Right lobe of liver (tissue), 4 donors: ENCODE results near the gene FAM110C.

Experiments used
- CTCF ChIP-seq, 4 donors: fragments of 200-600 bp in 3 of 4; fragments of 450-650 bp in 1 of 4; IDR thresholded peaks; one replicate each; pipeline versions ENCODE4 v1.5.1 to v1.8.0; 2016 to 2022; ENCODE audit warnings: antibody characterized with exemption in 4 of 4, mild to moderate bottlenecking in 2 of 4
- POLR2A ChIP-seq: fragments of 450-650 bp; IDR thresholded peaks from one replicate; pipeline ENCODE4 v1.6.1; 2017; ENCODE audit warnings: antibody characterized with exemption, mild to moderate bottlenecking
- donor health status: DM: no; HTN: no; CAD: no.
- donor health status: DM: no; HTN: no; CAD: no.
- donor health status: DM: no; HTN: yes; CAD: no.

GRCh38 chr2:66853-67252 lies 20.5 kb upstream of the FAM110C start:
- TF ChIP-seq CTCF (IDR thresholded peaks at IDR 0.05) (no peak), POLR2A (no peak)
